NCI-H2107 (cell line): ENCODE measurements around the gene DRICH1.
"Not testable (repeated sequence)": the region's sequence is repeated elsewhere in the genome, so short reads cannot be mapped to it uniquely, and the experiment has no call there.

Experiments
- DNase-seq: peaks from one replicate; lab custom pipeline; 2025; lab: John Stamatoyannopoulos, UW

DRICH1 gene

DNA sequence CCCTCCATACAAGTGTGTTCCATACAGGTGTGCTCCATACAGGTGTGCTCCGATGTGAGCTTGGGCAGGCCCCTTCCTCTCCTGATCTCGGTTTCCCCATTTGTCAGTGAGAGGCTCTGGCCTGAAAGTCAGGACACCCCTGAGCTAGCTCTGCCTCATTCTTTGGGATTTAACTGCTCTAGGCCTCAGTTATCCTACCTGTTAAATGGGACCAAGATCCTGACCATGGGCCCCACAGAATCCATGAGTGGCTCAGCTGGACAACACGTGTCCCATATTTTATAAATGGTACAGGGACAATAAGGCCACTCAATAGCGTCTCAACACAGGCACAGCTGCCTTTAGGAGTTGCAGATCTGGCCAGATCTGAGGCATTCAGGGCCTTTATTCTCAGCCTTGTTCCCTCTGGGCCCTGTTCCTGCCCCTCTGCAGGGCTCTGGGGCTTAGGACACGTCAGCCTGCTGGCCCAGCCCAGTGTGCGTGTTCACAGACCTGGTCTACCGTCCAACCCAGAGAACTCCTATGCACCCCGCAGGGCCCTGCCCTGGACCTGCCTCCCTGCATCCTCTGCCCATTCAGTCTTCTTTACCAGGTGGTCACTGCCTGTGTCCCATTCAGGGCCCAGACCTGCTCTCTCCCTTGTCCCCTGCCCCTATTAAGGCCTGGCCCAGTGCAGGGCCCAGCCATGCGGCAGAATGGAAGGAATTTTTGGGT, 33.2 kb downstream of the DRICH1 start:
- DNase-seq, result no peak

DNA sequence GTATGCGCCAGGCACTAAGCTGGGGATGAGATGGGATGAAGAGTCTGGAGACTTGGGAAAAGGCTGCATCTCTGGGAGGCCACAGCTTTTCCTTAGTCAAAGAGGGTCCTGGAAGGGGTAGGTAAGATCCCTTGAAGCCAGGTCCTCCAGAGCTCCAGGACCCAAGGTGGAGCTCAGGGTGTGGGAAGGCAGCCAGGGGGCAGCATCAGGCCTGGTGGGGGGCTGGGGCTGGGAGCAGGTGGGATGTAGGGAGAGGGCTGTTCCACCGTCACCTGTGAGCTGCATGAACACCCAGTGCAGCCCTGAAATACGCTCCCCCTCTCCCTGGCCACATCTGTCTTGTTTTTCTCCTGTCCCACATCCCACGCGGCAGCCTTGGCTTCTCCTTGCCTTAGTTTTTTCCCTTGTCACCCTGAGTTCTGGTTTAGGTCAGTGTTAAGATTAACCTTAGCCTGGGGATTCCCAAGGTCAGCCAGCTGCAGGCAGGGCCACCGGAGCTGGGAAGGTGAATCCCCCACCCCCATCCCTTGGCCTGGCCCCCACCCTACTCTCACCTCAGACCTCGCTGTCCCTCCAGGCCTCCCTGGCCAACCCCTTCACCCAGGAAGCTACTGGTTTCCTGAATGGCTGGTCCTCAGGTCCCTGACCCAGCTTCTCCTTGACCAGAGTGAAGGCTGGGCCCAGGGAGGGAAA, 34.4 kb downstream of the DRICH1 start:
- DNase-seq, result not testable (repeated sequence)

DNA sequence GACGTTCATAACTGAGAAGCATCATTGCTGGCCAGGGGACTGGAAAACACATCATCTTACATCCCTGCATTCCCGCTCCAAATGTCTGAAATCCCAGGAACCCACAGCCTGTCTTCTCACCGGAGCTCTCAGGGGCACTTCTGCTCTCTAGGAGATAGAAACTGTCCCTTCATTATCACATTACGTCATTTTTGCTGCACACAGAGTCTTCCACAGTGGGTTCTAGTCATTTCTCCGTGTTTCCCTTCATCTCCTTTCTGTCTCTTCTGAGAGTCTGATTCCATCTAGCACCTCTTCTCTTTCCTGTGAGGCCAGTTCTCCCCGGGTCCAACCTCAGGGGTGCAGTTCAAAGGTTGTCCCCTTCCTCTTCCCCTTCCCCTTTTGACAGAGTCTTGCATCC, 36.2 kb downstream of the DRICH1 start:
- DNase-seq, result not testable (repeated sequence)

DNA sequence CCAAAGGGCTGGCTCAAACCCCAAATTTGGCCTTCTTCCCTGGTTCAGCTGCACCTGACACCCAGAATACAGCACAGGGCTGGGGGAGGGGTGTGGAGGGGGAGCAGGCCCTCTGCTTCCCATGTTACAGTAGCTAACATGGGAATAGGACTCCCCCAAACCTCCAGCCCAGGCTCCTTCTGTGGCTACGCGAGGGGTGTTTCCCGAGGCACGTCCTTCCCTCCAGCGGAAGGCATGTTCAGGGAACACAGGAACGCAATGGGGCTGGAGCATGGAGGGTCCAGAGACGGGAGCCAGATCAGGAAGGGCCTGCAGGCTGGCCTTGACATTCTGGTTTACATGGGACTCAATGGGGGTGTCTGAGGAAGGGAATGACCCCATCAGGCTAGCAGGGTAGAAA, 40.3 kb downstream of the DRICH1 start:
- no peak for DNase-seq

DNA sequence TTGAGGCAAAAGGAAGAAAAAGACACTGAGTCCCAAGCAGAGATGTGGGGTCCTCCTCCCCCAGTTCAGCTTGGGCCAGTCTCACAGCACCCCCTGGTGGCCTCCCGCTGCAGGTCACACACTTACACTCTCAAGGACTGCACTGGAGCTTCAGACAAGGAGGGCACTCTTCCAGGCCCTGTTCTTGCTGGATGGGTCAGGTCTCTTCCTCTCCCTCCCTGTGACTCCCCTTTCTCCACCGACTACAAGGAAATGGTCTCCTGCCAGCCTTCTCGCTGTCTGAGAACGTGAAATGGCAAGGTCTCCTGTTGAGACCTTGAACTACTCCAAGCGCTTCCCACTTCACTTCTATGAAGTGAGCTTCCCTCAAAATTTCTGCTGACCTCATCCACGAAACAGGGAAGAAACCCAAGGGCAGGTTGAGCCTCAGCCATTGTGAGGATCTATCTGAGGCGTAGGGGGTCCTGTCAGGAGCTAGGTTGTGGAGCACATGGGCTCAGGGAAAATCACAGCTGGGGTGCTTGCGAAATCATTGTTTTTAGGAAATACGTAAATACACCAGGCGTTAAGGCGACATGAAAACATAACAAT, 40.8 kb downstream of the DRICH1 start:
- DNase-seq, result no peak

DNA sequence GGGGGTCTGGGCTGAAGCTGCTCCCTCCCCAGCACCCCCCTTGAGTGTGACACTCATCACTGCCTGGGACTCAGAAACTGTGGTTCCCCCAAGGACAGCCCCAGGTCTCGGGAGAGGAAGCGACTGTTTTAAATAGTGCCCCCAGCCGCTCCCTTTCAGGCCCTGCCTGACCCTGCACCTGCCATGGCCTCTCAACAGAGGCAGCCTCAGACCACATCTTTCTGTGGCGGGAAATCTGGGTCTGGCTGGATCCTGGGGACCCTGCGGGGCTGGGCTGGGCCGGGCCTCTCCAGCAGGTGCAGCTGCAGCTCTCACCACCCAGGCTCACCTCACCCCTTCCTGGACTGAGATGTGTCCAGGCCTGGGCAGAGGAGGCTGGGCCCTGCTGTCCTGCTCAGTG, 48.3 kb downstream of the DRICH1 start:
- no peak for DNase-seq

DNA sequence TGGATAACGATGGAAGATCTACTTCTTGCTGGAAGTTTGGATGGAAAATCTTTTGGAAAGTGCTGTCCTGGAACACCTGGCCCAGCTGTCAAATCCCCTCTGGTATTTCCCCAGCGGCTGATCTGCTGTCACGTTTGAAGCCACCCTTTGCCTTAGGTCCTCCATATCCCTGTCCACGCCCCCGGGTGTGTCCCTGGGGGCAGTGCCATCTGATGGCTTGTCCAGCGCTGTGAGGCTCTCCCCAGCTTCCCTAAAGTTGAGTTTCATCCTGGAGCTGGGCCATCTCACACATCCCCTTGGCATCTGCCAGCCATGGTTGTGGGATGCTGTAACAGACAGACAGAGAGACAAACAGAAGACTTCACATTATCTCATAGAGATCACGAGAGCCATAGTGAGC, 49.0 kb downstream of the DRICH1 start:
- no peak for DNase-seq

DNA sequence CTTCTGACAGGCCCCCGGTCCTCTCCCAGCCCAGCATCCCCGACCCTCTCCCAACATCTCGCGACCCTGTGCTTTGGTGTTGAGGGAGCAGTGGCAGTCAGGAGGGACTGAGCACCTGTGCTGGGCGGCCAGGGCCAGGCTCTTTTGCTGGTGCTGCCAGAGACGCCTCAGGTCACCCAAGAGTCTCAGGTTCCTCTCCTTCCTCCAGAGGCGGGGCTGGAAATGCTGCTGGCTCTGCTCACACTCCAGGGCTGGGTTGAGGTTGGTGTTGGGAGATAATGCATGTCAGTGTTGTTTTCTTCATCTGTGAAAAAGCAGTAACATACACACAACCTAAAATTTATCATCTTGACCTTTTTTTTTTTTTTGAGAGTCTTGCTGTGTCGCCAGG, 50.9 kb downstream of the DRICH1 start:
- DNase-seq, result no peak

DNA sequence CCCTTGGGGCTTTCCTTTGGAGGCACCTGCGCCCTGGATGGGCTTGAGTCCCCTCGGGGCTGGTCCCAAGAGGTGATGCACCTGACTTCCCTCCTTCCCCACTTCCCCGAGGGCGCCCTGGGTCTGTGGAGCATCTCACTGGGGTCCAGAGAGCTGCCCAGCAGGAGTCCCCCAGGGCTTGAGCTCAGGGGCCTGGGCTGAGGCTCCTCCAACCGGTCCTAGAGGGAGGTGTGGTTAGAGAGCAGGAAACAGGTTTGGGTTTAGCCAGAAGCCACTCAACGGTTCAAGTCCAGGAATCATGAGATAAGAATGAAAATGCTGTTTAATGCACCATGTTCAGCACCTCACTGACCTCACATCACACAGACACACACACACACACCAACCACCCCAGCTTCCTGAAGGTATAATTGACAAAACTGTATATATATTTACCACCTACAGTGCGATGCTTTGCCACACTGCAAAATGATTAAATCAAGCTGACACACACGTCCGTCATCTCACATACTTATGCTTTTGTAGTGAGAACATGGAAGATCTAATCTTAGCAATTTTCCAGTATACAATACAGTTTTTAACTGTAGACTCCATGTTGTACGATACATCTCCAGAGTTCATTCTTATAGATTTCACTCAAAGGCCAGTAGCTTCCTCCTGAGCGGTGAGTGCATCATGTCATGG, 51.4 kb downstream of the DRICH1 start:
- no peak for DNase-seq

DNA sequence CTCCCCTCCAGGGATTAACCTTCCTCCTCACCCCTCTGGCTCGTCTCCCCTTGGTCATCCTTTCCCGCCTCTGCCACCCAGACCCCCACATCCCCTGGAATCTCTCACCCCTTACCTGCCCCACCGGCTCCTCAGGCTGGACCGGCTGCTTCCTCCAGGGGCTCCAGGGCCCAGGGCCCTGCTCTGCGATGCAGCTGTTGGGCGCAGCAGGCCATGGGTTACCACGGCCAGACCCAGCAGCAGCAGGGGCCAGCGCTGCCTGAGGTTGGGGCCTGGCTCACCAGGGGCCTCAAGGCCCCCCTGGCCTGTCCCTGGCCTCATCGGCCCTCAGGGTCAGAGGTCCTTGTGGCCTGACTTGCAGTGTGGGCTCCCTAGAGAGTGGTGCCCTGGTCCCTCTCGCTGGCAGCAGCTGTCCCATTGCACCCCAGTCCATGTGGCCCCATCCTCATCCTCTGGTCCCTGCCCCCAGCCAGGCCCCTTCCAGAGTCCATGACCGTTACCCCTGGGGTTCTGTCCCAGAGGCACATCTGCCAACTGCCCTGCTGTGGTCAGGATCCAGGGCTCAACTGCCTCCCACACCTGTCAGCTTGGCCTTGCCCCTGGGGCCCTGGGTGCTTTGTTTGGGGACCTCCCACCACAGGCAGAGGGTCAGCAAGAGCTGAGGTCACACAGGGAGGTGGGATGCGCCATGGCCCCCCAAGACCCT, 52.1 kb downstream of the DRICH1 start, which contains the start of gene IGLL1:
TSS of gene IGLL1 (minus strand) at position 421 of the 706 bp plus-strand sequence. CDS start at position 321, 100 bp downstream.
- no peak for DNase-seq

DNA sequence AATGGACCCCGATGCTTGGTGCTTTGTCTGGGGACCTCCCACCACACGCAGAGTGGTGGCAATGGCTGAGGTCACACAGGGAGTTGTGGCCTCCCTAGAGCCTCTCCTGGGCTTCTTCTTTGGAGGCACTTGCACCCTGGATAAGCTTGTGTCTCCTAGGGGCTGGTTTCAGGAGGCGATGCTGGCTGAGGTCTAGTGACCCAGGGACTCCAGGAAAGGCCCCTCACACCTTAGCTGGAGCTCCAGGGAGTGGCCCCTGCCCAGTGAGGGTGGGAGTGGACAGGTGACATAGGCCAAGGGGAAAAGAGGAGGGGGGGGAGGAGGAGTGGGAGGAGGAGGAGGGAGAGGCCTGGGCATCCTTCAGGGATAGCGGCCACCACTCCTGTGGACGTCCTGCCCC, 52.8 kb downstream of the DRICH1 start:
- no peak for DNase-seq

DNA sequence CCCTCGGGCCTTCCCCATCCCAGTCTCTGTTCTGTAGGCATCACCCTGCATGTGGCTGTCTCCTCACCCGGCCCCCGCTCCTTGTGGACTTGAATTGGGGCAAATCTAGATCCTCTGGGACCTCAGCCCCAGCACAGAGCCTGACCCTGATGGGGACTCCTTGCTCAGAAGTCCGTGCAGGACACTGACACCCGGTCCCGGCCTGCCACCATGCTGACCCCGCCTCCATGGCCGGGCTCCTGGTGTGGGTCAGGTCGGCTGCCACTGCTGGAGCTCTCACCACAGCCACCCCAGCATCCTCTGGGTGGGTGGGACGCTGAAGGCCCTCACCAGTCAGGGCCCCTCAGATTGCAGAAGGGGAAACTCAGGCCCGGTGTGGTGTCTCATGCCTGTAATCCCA, 53.8 kb downstream of the DRICH1 start:
- no peak for DNase-seq

DNA sequence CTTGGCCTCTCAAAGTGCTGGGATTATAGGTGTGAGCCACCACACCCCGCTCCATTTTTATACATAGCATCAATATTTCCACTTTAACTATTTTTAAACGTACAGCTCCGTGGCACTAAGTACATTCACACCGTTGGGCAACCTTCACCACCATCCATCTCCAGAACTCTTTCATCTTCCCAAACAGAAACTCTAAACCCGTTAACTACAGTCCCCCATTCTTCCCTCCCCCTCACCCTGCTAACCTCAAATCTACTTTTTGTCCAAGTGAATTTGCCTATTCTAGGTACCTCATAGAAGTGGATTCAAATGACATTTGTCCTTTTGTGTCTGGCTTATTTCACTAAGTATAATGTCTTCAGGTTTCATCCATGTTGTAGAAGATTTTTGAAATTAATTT, 55.4 kb downstream of the DRICH1 start:
- DNase-seq, result no peak

DNA sequence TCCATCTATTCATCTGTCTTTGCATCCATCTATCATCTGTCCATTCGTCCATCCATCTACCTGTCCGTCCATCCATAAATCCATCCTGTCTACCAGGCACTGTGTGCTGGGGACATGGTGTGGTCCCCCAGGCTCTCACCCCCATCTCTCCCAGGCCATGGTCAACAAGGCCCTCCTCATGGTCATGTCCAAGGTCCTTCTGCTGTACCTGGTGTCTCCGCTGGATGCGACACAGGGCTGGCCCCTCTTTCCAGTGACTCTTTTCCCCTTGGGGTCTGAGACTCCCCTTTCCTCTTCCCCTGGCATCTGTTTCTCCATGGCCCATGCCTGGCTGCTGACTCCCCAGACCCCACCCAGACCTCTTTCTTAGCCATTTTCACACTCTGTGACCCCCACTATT, 56.5 kb downstream of the DRICH1 start:
- DNase-seq, result no peak

DNA sequence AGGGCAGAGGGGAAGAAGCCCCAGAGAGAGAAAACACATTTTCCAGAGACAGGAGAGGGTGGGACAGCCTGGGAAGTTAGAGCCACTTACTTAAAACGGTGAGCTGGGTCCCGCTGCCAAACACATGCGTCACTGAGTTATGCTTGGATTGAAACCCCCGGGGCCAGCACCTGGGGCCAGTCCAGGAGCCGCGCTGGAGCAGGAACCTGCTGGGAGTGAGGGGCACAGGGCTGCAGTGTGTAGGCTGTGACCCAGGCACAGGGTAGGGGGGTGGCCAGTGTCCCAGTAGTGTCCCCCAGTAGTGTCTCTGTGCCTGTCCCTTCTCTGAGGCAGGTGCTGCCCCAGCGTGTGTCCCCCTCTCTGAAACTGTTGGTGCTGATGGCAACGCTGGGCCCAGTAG, 57.2 kb downstream of the DRICH1 start:
- no peak for DNase-seq

DNA sequence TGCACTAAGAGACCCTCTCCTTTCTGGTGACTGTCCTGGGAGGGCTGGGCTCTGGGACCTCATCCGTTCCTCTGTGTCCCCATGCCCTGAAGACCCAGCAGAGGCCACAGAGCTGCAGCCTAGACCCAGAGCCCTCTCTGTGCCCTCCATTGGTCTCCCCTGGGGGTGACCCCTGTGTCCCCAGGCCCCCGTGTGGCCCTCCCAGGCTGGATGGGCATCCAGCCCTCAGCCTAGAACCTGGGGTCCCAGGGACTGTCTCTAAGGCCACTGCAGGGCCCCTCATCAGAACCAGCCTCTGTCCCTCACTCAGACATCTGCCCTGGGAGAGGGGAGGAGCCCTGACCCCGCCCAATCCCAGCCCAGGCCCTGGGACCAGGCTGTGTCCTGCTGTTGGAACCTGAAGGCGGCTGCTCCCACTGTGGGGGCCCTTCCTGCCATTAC, 57.7 kb downstream of the DRICH1 start:
- DNase-seq, result no peak

DNA sequence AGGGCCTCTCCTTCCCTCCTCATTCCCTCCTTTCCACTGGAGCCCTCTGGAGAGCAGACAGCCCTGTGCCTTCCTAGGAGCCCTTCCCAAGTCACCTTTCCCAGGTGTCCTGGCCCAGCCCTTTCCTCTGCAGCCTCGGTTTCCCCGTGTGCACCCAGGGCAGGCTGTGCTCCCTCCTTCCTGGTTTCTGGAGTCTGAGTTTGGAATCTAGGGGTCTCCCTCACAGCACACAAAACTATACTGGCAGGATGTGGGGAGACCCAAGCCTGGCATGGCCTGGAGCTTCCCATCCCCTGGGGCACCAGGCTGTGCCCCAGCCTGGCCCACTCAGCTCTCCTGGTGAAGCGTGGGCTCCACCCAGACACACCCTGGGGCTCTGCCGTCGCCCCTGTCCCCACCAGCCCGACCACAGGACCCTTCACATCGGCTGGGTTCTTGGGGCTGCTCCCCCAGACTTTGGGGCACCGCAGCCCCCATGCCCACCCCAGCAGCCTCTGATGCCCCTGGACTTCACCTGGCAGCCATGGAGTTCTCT, 58.4 kb downstream of the DRICH1 start:
- DNase-seq, result not testable (repeated sequence)

DNA sequence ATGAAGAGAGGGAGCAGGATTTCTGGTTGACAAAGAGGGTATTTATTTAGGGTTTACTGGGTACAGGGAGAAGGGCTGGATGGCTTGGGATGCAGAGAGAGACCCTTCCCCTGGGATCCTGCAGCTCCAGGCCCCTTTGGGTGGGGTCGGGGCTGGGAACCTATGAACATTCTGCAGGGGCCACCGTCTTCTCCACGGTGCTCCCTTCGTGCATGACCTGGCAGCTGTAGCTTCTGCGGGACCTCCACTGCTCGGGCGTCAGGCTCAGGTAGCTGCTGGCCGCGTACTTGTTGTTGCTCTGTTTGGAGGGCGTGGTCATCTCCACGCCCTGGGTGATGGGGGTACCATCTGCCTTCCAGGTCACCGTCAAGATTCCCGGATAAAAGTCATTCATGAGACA, 59.0 kb downstream of the DRICH1 start:
- not testable (repeated sequence) for DNase-seq

DNA sequence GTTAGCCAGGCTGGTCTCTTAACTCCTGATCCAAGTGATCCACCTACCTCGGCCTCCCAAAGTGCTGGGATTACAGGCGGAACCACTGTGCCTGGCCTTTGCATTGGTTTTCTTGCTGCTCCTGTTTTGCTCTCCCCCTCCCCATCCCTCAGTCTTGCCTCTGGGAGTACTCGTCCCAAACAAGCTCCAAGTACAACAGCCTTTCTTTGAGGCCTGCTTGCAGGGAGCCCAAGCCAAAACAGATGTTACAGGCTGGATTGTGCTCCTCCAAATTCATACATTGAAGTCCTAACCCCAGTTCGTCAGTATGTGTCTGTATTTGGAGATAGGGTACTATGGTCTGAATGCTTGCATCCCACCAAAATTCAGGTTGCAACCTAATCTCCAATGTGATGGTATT, 60.6 kb downstream of the DRICH1 start:
- DNase-seq, result no peak

DNA sequence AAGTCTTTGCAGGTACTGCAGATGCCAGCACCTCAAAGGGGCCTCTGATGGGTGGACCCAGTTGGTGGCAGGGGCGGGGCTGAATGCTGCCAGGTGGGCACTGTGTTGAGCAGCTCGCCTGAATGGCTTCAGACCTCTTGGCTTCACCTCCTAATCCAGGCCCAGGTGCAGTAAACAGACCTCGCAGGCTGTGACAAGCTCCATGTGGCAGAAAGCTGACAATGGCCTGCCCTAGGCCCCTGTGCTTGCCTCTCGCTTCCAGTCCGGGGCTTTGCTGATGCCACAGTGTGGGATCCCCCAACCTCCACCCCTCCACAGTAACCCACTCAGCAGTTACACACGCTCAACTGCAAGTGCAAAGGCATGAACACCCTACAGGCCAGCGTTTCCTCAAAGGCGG, 61.4 kb downstream of the DRICH1 start:
- DNase-seq, result no peak

DNA sequence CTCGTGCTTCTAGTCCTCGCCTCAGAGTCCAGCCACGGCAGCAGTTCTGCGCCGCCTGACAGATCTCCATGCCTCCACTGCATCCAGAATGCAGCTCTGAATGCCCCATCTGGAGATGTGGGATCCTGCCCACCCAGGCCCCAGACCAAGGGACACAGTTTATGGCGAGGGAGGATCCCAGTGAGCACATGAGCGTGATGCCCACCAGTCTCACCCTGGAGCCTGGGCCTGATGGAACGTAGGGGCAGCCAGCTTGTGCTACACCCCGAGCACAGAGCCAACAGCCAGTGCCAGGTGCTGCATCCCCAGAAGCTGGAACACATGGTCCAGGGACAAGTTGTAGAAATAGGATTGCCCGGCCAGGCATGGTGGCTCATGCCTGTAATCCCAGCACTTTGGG, 62.4 kb downstream of the DRICH1 start:
- no peak for DNase-seq

DNA sequence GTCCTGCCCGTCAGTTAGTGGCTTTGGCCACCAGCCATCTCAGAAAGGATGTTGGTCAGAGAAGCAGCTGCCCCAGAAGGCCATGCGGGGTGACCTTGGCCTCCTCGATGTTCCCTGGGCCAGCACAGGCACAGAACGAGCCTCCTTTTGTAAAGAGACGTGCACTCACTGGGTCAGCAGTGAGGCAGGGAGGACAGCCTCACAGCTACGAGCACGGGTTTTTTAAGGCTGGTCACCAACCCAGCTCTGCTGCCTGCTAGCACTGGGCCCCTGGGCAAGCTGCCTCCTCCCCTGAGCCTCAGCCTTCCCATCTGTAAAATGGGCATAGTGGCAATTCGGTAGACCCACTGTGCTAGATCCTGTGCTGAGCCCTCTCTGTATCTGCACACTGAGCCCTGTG, 62.8 kb downstream of the DRICH1 start:
- no peak for DNase-seq
